Common myeloid progenitor, CD34-positive (primary cell): ENCODE data around the gene PDCD7.

Source experiments
- CTCF ChIA-PET: fragments of 350-600 bp; sonication (Branson Sonifier 250); formaldehyde crosslinking; loops from one replicate; lab custom pipeline; 2021; ENCODE audit warnings: antibody characterized with exemption; lab: Charles Lee
- POLR2A ChIA-PET: fragments of 350-600 bp; sonication (Branson Sonifier 250); formaldehyde crosslinking; loops from one replicate; lab custom pipeline; 2021; ENCODE audit warnings: antibody characterized with exemption; lab: Charles Lee
- DNase-seq, 3 donors: peaks; one replicate each; pipeline versions ENCODE4 v3.0.0 to v3.0.0-alpha.2; 2013
- H3K27ac ChIP-seq, 2 experiments: 1 replicate in 1 of 2; 2 replicates in 1 of 2; pipeline ENCODE4 v1.7.0; 2013; ENCODE audit warnings: inconsistent platforms in 2 of 2, low read length in 2 of 2, mild to moderate bottlenecking in 2 of 2, low read depth in 1 of 2, moderate library complexity in 1 of 2; ENCODE audit not compliant: severe bottlenecking in 2 of 2, insufficient read depth in 1 of 2, poor library complexity in 1 of 2
- H3K27me3 ChIP-seq, 5 experiments: replicated peaks in 2 of 5; 1 replicate in 3 of 5; 2 replicates in 2 of 5; pipeline versions ENCODE4 v1.6.1 to v1.7.0; 2013; ENCODE audit warnings: low read length in 4 of 5, mild to moderate bottlenecking in 2 of 5, moderate library complexity in 2 of 5, inconsistent platforms in 1 of 5; ENCODE audit not compliant: insufficient read depth in 5 of 5, control insufficient read depth in 4 of 5
- H3K36me3 ChIP-seq, 4 experiments: 1 replicate in 2 of 4; 2 replicates in 2 of 4; pipeline versions ENCODE4 v1.6.1 to v1.7.0; 2013; ENCODE audit warnings: low read length in 3 of 4, control low read depth in 1 of 4, mild to moderate bottlenecking in 1 of 4; ENCODE audit not compliant: control insufficient read depth in 4 of 4, insufficient read depth in 4 of 4
- H3K4me1 ChIP-seq, 4 experiments: 1 replicate in 3 of 4; 2 replicates in 1 of 4; pipeline versions ENCODE4 v1.6.1 to v1.7.1; 2013; ENCODE audit warnings: low read length in 3 of 4, mild to moderate bottlenecking in 3 of 4, control low read depth in 1 of 4, inconsistent platforms in 1 of 4, moderate library complexity in 1 of 4; ENCODE audit not compliant: control insufficient read depth in 4 of 4, insufficient read depth in 4 of 4; ENCODE audit errors: control extremely low read depth in 1 of 4
- H3K4me3 ChIP-seq, 7 experiments: 1 replicate in 4 of 7; 2 replicates in 3 of 7; pipeline versions ENCODE4 v1.5.1 to v1.7.0; 2013; ENCODE audit warnings: mild to moderate bottlenecking in 7 of 7, low read length in 6 of 7, moderate library complexity in 6 of 7, inconsistent platforms in 2 of 7, low read depth in 2 of 7, control low read depth in 1 of 7; ENCODE audit not compliant: insufficient read depth in 4 of 7, control insufficient read depth in 1 of 7; ENCODE audit errors: extremely low read depth in 1 of 7
- H3K9me3 ChIP-seq, 5 experiments: 1 replicate in 4 of 5; 2 replicates in 1 of 5; pipeline versions ENCODE4 v1.6.1 to v1.7.1; 2013; ENCODE audit warnings: low read length in 4 of 5, mild to moderate bottlenecking in 2 of 5, inconsistent platforms in 1 of 5, low read depth in 1 of 5, moderate library complexity in 1 of 5; ENCODE audit not compliant: control insufficient read depth in 4 of 5, insufficient read depth in 2 of 5; ENCODE audit errors: control extremely low read depth in 1 of 5
- WGBS: methylation state at CpG from one replicate; pipeline ENCODE4 v1.1.5; 2013; ENCODE audit not compliant: insufficient coverage; 5-methylcytosine and 5-hydroxymethylcytosine counted together

PDCD7 gene

DNA sequence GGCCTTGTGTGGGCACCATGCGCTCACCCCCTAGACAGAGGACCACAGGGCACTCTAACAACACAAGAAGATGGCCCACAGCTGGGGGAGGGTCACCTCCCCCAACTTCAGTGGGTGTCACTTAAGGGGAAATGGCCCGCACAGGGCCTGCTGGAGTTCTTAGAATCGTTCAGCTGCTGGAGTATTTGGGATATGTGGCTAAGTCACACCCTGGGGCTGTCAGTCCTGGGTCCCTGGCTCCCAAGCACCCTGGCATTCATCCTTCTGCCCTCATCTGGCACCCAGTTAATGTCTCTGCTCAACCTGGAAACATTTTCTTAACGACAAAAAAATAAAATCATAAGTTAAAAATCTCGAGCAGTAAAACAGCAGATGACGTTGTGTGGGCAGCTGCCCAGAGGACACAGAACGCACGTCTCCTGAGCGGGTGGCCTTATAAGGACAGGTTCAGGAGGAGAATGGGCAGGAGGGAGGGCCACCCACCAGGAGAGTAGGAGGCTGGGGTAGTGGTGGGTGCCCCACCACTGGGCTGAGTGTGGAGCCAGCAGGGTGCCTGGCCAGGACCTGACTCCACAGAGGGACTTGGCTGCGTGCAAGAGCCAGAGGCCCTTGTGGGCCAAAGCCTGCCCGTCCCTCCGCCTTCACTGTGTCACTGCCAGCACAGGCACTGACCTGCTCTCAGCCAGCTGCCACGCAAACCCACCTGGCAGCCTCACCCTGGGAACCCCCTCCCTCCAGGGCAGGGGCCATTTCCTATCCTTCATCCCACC is 45.5 kb downstream of the PDCD7 start:
- no peak overlapping the region for H3K4me3 ChIP-seq
- H3K9me3 ChIP-seq, result no peaks in the 10 kb centered on the region
- POLR2A ChIA-PET, result no interaction called here
- peaks cover 0 to 4% (median 0%) of the 10 kb centered on the region in 5 experiments for H3K27me3 ChIP-seq
- peaks cover 0 to under 1% (median 0%) of the 10 kb centered on the region in 4 experiments for H3K4me1 ChIP-seq
- no peak overlapping the region for H3K27ac ChIP-seq
- DNase-seq, result no peak
- 99% methylated on average over 12 of the region's 13 CpGs for WGBS
- peaks cover 0 to 2% (median 0%) of the 10 kb centered on the region in 4 experiments for H3K36me3 ChIP-seq
- CTCF ChIA-PET, result interaction anchor here (1.1 to 17.2 kb wide), 8 partner anchors 10 to 54 kb away, joined by 3 to 282 read pairs (median 12); no protein-coding TSS in a partner anchor

DNA sequence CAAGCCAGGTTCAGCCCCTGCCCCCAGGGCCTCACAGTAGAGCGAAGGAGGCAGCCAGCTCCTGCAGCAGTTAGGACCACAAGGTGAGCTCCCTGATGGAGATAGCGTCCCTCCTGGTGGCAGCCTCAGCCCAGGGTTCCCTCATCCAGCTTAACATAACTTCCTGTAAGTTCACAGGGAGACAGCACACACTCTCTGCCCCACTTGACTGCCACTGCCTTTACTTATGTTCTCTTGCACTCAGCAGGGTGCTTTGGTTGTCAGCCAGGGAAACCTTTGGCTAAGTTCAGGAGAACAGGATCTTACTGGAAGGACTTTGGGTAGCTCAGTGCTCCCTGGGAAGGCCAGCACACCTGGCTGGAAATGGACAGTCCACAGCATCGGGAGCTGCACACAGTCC is 46.2 kb downstream of the PDCD7 start:
- DNase-seq, result no peak
- H3K9me3 ChIP-seq, result no peaks in the 10 kb centered on the region
- H3K27ac ChIP-seq, result no peak overlapping the region
- H3K4me1 ChIP-seq, result peaks cover 0 to 7% (median 4%) of the 10 kb centered on the region in 4 experiments
- POLR2A ChIA-PET, result no interaction called here
- H3K36me3 ChIP-seq, result peaks cover 0 to 2% (median 0%) of the 10 kb centered on the region in 4 experiments
- CTCF ChIA-PET, result interaction anchor here (0.8 to 17.2 kb wide), 11 partner anchors 9 to 53 kb away, joined by 3 to 282 read pairs (median 5); partner anchors contain the start of gene SLC51B
- H3K4me3 ChIP-seq, result no peak overlapping the region
- WGBS, result 80% methylated on average over 3 of the region's 3 CpGs
- H3K27me3 ChIP-seq, result peaks cover 0 to 4% (median 0%) of the 10 kb centered on the region in 5 experiments

DNA sequence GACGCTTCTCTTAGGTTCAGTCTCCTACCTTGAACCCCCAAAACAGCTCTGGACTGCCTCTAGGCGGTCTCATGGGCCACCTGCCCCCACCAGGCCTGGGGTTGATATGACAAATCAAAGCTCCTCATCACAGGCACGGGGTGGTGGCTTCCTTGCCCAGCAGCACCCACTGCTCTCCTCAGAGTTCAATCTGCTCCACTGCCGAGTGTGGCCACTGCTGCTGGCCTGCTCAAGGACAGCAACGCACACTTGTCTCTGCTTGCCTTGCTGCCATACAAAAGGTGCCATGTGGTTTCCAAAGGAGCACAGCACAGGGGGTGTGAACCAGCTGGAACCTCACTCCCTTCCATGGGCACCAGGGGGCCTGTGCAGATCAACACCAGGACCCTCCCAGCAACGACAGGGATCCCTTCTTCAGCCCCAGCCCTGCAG is 46.9 kb downstream of the PDCD7 start:
- H3K4me3 ChIP-seq, result no peak overlapping the region
- H3K9me3 ChIP-seq, result no peaks in the 10 kb centered on the region
- peaks cover 0 to 4% (median 0%) of the 10 kb centered on the region in 5 experiments for H3K27me3 ChIP-seq
- peaks cover 0 to 2% (median 0%) of the 10 kb centered on the region in 4 experiments for H3K36me3 ChIP-seq
- H3K27ac ChIP-seq, result no peak overlapping the region
- CTCF ChIA-PET, result interaction anchor here (0.6 to 17.2 kb wide), 17 partner anchors 8 to 175 kb away, joined by 3 to 282 read pairs (median 5); partner anchors contain the start of genes ANKDD1A, KBTBD13 and SLC51B
- WGBS, result 77% methylated on average over 6 of the region's 6 CpGs
- POLR2A ChIA-PET, result interaction anchor here (0.5 kb wide), 1 partner anchor 280 kb away, joined by 4 read pairs; no protein-coding TSS in a partner anchor
- peaks cover 0 to 14% (median 9%) of the 10 kb centered on the region in 4 experiments for H3K4me1 ChIP-seq
- peak in 1 of 3 donors; percentile 27 for DNase-seq

DNA sequence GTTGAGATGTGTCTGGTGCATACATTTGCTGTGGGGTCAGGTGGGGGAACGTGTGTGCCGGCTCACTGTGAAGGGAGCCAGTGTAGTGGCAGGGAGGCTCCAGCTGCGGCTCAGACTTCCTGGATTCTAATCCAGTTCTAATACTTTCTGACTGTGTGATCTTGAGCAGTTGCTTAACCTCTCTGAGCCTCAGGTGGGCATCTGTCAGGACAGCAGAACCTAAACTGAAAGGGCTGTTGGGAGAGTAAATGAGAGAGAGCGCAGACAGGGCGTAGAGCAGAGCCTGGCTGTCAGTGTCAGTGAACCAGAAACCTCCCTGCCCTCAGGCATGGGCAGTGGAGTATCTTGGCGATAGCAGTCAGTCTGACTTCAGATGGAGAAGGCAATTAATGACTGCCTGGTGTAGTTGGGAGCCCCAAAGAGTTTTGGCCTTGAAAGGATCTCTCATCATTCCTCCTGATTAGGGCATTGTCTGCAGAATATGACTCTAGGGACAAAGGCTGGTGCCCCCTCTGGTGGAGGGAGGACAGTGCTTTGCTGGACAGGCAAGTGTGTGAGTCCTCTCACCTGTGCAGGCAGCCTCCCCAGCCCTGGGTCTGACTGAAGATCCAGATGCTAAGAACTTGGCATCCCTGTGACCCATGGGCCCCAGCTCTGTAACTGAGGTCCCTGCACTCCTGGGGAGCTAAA is 47.5 kb downstream of the PDCD7 start:
- Histone ChIP-seq H3K36me3 (no peaks in the 10 kb centered on the region), H3K4me1 (peaks cover 0 to 16% (median 10%) of the 10 kb centered on the region in 4 experiments), H3K27me3 (peaks cover 0 to 4% (median 0%) of the 10 kb centered on the region in 5 experiments), H3K27ac (no peak overlapping the region), H3K9me3 (no peaks in the 10 kb centered on the region), H3K4me3 (no peak overlapping the region)
- WGBS, result 97% methylated on average over 5 of the region's 6 CpGs
- DNase-seq, result peak; percentile 25 to 51 (median 46)
- ChIA-PET POLR2A (interaction anchor here (0.5 kb wide), 1 partner anchor 280 kb away, joined by 4 read pairs; no protein-coding TSS in a partner anchor), CTCF (interaction anchor here (0.6 to 17.2 kb wide), 16 partner anchors 8 to 175 kb away, joined by 3 to 282 read pairs (median 5); partner anchors contain the start of genes ANKDD1A, KBTBD13 and SLC51B)

DNA sequence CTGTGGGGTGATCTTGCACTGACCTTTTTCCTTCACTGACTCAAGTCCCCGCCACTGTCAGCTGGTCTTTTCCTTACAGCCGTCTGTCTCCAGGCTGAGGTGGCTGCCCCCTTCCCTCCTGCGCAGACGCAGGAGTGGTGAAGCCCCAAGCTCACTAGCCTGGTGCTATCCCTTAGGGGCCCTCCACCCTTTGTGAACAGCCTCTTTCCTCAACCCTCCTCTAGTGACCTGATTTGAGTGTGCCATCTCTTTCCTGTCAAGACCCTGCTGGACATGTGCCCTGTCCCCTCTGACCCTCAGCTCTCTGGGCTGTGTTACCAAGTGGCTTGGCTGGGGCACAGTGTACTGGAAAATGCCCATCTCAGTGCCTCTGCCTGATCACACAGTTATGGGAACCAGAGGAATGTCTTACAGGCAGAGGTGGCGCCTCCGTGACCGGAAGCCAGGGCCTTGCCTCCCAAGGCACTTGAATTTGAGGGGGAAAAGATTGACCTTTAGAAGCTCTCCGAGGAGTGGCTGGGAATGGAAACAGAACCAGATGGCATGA is 48.3 kb downstream of the PDCD7 start:
- Histone ChIP-seq H3K27me3 (peaks cover 0 to 4% (median 0%) of the 10 kb centered on the region in 5 experiments), H3K36me3 (no peaks in the 10 kb centered on the region), H3K9me3 (no peaks in the 10 kb centered on the region), H3K4me1 (peaks cover 0 to 16% (median 10%) of the 10 kb centered on the region in 4 experiments), H3K4me3 (no peak overlapping the region), H3K27ac (no peak overlapping the region)
- WGBS, result 95% methylated on average over 8 of the region's 8 CpGs
- ChIA-PET POLR2A (no interaction called here), CTCF (interaction anchor here (0.8 to 17.2 kb wide), 11 partner anchors 9 to 51 kb away, joined by 3 to 282 read pairs (median 5); partner anchors contain the start of gene KBTBD13)
- DNase-seq, result no peak

DNA sequence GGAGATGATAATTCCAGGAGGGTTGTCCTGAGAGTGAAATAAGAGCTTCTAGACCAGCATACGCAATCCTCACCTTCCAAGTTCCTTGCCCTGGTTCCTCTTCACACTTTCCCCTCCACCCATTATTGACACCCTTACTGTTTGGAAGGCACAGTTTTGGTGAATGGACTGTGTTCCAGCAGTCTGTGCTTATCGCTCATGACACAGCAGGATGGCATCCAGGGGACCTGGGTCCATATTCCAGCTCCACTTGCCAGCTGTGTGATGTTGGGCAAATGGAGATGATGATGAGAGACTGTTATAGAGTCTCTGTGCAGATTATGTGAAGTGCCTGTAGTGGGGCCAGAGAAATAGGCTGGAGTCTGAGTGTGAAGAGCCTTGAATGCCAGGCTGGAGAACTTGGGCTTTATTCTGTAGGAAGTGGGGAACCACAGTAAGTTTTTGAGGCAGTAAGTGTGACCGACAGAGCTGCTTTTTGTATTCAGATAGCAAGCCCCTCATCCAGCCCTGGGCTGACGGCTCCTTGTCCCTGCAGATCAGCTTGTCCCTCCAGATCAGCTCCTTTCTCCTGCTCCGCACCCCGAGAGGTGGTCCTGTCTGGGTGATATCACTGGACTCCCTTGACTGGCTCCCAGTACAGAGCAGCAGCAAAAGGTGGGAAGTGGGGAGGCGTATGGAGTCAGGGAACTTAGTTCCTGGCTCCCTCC is 49.0 kb downstream of the PDCD7 start:
- WGBS, result 77% methylated on average over 3 of the region's 7 CpGs
- Histone ChIP-seq H3K27ac (no peak overlapping the region), H3K36me3 (no peaks in the 10 kb centered on the region), H3K4me3 (no peak overlapping the region), H3K9me3 (no peaks in the 10 kb centered on the region), H3K4me1 (peaks cover 0 to 16% (median 10%) of the 10 kb centered on the region in 4 experiments), H3K27me3 (peaks cover 0 to 4% (median 0%) of the 10 kb centered on the region in 5 experiments)
- CTCF ChIA-PET, result interaction anchor here (0.8 to 17.2 kb wide), 11 partner anchors 8 to 50 kb away, joined by 3 to 282 read pairs (median 5); partner anchors contain the start of gene KBTBD13
- DNase-seq, result no peak
- POLR2A ChIA-PET, result no interaction called here
